Neutrophil (primary cell): ENCODE results near the gene ADCY9.
"Not testable (repeated sequence)": the region's sequence is repeated elsewhere in the genome, so short reads cannot be mapped to it uniquely, and the experiment has no call there.

Experiments used
- H3K27ac ChIP-seq: fragments of 200-600 bp; sonication (generic); 2 replicates; pipeline ENCODE4 v1.5.1; 2016; ENCODE audit warnings: mild to moderate bottlenecking, moderate library complexity
- H3K27me3 ChIP-seq: fragments of 200-600 bp; sonication (generic); 2 replicates; pipeline ENCODE4 v1.6.0; 2016; ENCODE audit warnings: mild to moderate bottlenecking
- H3K36me3 ChIP-seq: fragments of 200-600 bp; sonication (generic); 2 replicates; pipeline ENCODE4 v1.5.1; 2017
- H3K4me1 ChIP-seq, 2 experiments: fragments of 200-600 bp in 1 of 2; sonication (generic) in 1 of 2; 1 replicate in 1 of 2; 2 replicates in 1 of 2; pipeline versions ENCODE4 v1.5.1 to v1.6.1; 2013 to 2016; ENCODE audit warnings: low read depth in 1 of 2, low read length in 1 of 2, mild to moderate bottlenecking in 1 of 2, moderate library complexity in 1 of 2; ENCODE audit not compliant: control insufficient read depth in 1 of 2, insufficient read depth in 1 of 2
- H3K4me3 ChIP-seq, 2 experiments: fragments of 200-600 bp in 1 of 2; sonication (generic) in 1 of 2; 1 replicate in 1 of 2; 2 replicates in 1 of 2; pipeline ENCODE4 v1.5.1; 2013 to 2016; ENCODE audit warnings: low read depth in 1 of 2, low read length in 1 of 2, mild to moderate bottlenecking in 1 of 2, moderate library complexity in 1 of 2
- H3K9me3 ChIP-seq: fragments of 200-600 bp; sonication (generic); 2 replicates; pipeline ENCODE4 v1.5.1; 2016
- TF ChIP-seq, protein P1 (sequence below): fragments of 200-600 bp; sonication (generic); IDR thresholded peaks from 2 replicates; pipeline ENCODE4 v1.5.1; 2016; ENCODE audit warnings: antibody characterized with exemption

Gene ADCY9

GRCh38 chr16:4042581-4042980 lies 73.7 kb downstream of the ADCY9 start:
- Histone ChIP-seq H3K27ac (no peak overlapping the region), H3K4me3 (no peak overlapping the region), H3K36me3 (no peaks in the 10 kb centered on the region), H3K9me3 (no peaks in the 10 kb centered on the region), H3K27me3 (peaks cover 9% of the 10 kb centered on the region), H3K4me1 (no peaks in the 10 kb centered on the region)
- TF ChIP-seq, protein P1, sequence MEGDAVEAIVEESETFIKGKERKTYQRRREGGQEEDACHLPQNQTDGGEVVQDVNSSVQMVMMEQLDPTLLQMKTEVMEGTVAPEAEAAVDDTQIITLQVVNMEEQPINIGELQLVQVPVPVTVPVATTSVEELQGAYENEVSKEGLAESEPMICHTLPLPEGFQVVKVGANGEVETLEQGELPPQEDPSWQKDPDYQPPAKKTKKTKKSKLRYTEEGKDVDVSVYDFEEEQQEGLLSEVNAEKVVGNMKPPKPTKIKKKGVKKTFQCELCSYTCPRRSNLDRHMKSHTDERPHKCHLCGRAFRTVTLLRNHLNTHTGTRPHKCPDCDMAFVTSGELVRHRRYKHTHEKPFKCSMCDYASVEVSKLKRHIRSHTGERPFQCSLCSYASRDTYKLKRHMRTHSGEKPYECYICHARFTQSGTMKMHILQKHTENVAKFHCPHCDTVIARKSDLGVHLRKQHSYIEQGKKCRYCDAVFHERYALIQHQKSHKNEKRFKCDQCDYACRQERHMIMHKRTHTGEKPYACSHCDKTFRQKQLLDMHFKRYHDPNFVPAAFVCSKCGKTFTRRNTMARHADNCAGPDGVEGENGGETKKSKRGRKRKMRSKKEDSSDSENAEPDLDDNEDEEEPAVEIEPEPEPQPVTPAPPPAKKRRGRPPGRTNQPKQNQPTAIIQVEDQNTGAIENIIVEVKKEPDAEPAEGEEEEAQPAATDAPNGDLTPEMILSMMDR: no peak

DNA sequence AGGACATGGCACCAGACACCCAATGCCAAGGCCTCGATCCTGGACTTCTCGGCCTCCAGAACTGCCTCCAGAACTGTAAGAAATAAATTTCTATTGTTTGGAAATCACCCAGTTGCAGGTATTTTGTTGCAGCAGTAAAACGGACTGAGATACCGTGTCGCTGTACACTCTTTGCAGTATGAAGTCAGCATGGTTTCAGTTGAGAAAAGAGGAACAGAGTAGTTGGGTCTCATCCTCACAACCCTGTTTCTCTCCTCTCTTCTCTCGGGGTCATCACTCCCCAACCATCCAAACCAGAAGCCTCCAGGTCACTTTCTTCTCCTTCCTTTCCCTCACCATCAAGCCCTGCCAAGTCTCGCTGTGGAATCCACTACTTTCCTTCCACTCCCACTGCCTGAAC lies 77.8 kb downstream of the ADCY9 start:
- no peaks in the 10 kb centered on the region for H3K4me1 ChIP-seq
- no peak overlapping the region for H3K27ac ChIP-seq
- H3K4me3 ChIP-seq: no peak overlapping the region
- H3K27me3 ChIP-seq: no peaks in the 10 kb centered on the region
- H3K9me3 ChIP-seq: no peaks in the 10 kb centered on the region
- TF ChIP-seq, protein P1: no peak
- H3K36me3 ChIP-seq: no peaks in the 10 kb centered on the region

DNA sequence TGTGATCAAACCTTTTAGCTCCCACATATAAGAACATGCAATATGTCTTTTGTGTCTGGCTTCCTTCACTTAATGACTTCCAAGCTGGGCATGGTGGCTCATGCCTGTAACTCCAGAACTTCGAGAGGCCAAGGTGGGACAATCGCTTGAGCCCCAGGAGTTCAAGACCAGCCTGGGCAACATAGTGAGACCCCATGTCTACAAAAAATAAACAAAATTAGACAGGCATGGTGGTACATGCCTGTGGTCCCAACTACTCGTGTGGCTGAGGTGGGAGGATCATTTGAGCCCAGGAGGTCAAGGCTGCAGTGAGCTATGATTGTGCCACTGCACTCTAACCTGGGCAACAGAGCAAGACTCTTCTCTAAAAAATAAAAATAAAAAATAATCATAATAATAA lies 79.3 kb downstream of the ADCY9 start:
- not testable (repeated sequence) for H3K27ac ChIP-seq, H3K27me3 ChIP-seq, H3K4me3 ChIP-seq, H3K4me1 ChIP-seq, H3K9me3 ChIP-seq, H3K36me3 ChIP-seq

DNA sequence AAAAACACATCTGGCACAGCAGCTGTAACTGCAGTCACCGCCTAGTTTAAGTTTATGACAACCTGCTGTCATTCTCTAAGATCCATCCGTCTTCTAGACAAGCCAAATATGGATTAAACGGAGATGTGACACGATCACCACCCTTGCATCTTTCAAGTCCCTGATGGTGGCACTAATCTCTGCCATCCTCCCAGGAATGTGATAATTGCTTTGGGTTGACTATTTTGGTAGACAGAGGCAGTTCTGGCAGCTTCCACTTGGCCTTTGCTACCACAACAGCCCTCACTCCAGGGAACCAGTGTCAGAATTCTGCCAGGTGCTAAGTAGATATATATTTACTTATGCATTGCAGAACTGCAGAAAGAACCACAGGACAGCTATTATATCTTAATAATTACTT lies 81.3 kb downstream of the ADCY9 start:
- H3K9me3 ChIP-seq: no peaks in the 10 kb centered on the region
- H3K36me3 ChIP-seq: no peaks in the 10 kb centered on the region
- H3K4me1 ChIP-seq: peaks cover 0 to 5% of the 10 kb centered on the region in 2 experiments
- no peak overlapping the region for H3K27ac ChIP-seq
- H3K27me3 ChIP-seq: peaks cover 7% of the 10 kb centered on the region
- no peak overlapping the region for H3K4me3 ChIP-seq
- TF ChIP-seq, protein P1: no peak

DNA sequence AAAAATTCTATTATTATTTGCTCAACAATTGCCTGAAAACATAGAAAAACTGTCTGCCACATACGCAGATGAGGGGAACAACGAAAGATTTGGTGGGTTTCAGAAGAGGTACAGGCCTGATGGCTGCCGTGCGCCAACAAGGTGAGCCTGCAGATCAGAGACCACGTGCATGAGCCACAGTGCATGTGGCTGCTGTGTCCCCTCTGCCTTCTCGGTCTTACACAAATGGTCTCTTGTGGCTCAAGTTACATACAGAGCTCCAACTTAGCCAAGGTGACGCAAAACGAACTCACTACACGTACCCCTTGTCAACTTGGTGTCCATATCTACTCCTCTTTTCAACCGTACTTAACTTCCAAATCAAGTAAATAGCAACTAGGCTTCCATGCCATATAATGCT lies 82.3 kb downstream of the ADCY9 start:
- Histone ChIP-seq H3K36me3 (no peaks in the 10 kb centered on the region), H3K4me1 (peaks cover 0 to 5% of the 10 kb centered on the region in 2 experiments), H3K4me3 (no peak overlapping the region), H3K27me3 (peaks cover 7% of the 10 kb centered on the region), H3K27ac (no peak overlapping the region), H3K9me3 (no peaks in the 10 kb centered on the region)
- TF ChIP-seq, protein P1: no peak

DNA sequence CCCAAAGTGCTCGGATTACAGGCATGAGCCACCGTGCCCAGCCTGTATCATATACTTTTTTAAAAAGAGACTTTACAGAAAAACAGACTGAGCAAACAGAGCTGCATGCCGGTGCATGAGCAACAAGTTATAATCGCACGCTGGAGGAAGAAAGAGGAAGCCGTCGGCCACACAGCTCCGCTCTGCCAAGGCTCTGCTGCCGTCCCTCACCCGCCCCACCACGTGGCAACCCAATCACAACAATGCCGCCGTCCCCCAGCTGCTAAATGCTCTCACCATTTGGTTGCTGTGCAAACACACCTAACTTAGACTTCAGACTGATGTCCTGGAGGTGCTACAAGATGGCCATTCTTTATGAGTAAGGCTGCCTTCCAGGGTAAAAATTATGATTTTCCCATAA lies 83.5 kb downstream of the ADCY9 start:
- no peak overlapping the region for H3K27ac ChIP-seq

More for the DNA sequence above, 83.5 kb downstream of the ADCY9 start:
- TF ChIP-seq, protein P1: no peak
- peaks cover 7% of the 10 kb centered on the region for H3K27me3 ChIP-seq
- H3K4me3 ChIP-seq: no peak overlapping the region
- H3K36me3 ChIP-seq: no peaks in the 10 kb centered on the region
- peaks cover 0 to 5% of the 10 kb centered on the region in 2 experiments for H3K4me1 ChIP-seq
- H3K9me3 ChIP-seq: no peaks in the 10 kb centered on the region
